OCI-LY1 (cell line): ENCODE data around the gene FAM229A.

Source experiments
- H2AFZ ChIP-seq: fragments of 200-600 bp; sonication (generic), shearing (Covaris generic); 2 replicates; pipeline ENCODE4 v1.6.0; 2014; ENCODE audit warnings: antibody characterized with exemption, mild to moderate bottlenecking, low read length
- H3F3A ChIP-seq: fragments of 200-600 bp; sonication (generic), shearing (Covaris generic); 2 replicates; pipeline ENCODE4 v1.6.0; 2014; ENCODE audit warnings: mild to moderate bottlenecking, antibody characterized with exemption, low read length, moderate library complexity; ENCODE audit not compliant: insufficient read depth
- H3K27ac ChIP-seq: fragments of 200-600 bp; sonication (generic); 2 replicates; pipeline ENCODE4 v1.5.1; 2014; ENCODE audit warnings: low read length, mixed run types, mild to moderate bottlenecking, low read depth; ENCODE audit not compliant: poor library complexity, severe bottlenecking
- H3K27me3 ChIP-seq: fragments of 200-600 bp; sonication (generic); 2 replicates; pipeline ENCODE4 v1.6.0; 2014; ENCODE audit warnings: antibody characterized with exemption, mild to moderate bottlenecking, low read length, moderate library complexity; ENCODE audit not compliant: insufficient read depth
- H3K36me3 ChIP-seq: fragments of 200-600 bp; sonication (generic); 2 replicates; pipeline ENCODE4 v1.6.1; 2014; ENCODE audit warnings: mild to moderate bottlenecking, antibody characterized with exemption, low read length, moderate library complexity, mixed read lengths; ENCODE audit not compliant: insufficient read depth
- H3K4me1 ChIP-seq: fragments of 200-600 bp; sonication (generic); 2 replicates; pipeline ENCODE4 v1.5.1; 2014; ENCODE audit warnings: mild to moderate bottlenecking, low read length, moderate library complexity; ENCODE audit not compliant: insufficient read depth, severe bottlenecking
- H3K4me2 ChIP-seq: fragments of 200-600 bp; sonication (generic), shearing (Covaris generic); 2 replicates; pipeline ENCODE4 v1.6.1; 2014; ENCODE audit warnings: low read length
- H3K4me3 ChIP-seq: fragments of 200-600 bp; sonication (generic); 2 replicates; pipeline ENCODE4 v1.5.1; 2014; ENCODE audit warnings: low read length, low read depth, mild to moderate bottlenecking, mixed read lengths; ENCODE audit not compliant: poor library complexity, severe bottlenecking
- H3K79me2 ChIP-seq: fragments of 200-600 bp; shearing (Covaris generic); 2 replicates; pipeline ENCODE4 v1.6.1; 2016; ENCODE audit warnings: mixed run types, low read length, mixed read lengths; ENCODE audit not compliant: insufficient read depth
- H3K9ac ChIP-seq: fragments of 200-600 bp; sonication (generic), shearing (Covaris generic); 2 replicates; pipeline ENCODE4 v1.6.1; 2014; ENCODE audit warnings: mild to moderate bottlenecking, low read length, mixed read lengths
- H3K9me2 ChIP-seq: fragments of 200-600 bp; sonication (generic), shearing (Covaris generic); 2 replicates; pipeline ENCODE4 v1.6.1; 2014; ENCODE audit warnings: low read depth, mild to moderate bottlenecking, low read length, mixed read lengths
- H3K9me3 ChIP-seq: fragments of 200-600 bp; shearing (Covaris generic); 2 replicates; pipeline ENCODE4 v1.6.1; 2014; ENCODE audit warnings: low read length, mixed read lengths
- H4K20me1 ChIP-seq: fragments of 200-600 bp; sonication (generic), shearing (Covaris generic); 2 replicates; pipeline ENCODE4 v1.6.0; 2016; ENCODE audit warnings: mild to moderate bottlenecking, low read length; ENCODE audit not compliant: insufficient read depth
- EZH2 ChIP-seq: fragments of 200-600 bp; sonication (generic), shearing (Covaris generic); IDR thresholded peaks from 2 replicates; pipeline ENCODE4 v1.8.0; 2017; ENCODE audit warnings: borderline replicate concordance, mixed run types, mild to moderate bottlenecking, antibody characterized with exemption, low read length, moderate library complexity, mixed read lengths
- TF ChIP-seq, protein P1 (sequence below): fragments of 200-600 bp; sonication (generic), shearing (Covaris generic); IDR thresholded peaks from 2 replicates; pipeline ENCODE4 v1.5.1; 2017; ENCODE audit warnings: mild to moderate bottlenecking, antibody characterized with exemption, low read length, moderate library complexity, mixed read lengths

FAM229A gene

DNA sequence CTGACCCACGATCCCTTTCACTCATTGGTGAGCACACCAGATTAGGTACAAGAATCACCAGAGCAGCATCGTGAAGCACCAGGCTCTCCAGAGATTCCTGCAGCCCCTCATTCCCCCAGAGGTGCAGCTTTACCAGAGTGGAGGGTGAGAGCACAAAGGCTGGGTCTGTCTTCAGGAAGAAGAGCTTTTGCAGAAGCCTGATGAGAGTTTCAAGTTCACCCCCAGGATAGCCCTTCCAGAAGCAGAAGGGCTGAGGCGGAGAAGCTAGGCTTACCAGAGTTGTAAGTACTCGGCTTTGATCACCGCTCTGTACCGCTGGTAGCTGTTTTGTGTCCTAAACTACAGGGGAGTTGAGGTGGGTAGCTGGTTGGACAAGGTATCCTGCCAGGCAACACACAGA, 3.2 kb upstream of the FAM229A start:
- TF ChIP-seq EZH2 = no peak
- TF ChIP-seq, protein P1, sequence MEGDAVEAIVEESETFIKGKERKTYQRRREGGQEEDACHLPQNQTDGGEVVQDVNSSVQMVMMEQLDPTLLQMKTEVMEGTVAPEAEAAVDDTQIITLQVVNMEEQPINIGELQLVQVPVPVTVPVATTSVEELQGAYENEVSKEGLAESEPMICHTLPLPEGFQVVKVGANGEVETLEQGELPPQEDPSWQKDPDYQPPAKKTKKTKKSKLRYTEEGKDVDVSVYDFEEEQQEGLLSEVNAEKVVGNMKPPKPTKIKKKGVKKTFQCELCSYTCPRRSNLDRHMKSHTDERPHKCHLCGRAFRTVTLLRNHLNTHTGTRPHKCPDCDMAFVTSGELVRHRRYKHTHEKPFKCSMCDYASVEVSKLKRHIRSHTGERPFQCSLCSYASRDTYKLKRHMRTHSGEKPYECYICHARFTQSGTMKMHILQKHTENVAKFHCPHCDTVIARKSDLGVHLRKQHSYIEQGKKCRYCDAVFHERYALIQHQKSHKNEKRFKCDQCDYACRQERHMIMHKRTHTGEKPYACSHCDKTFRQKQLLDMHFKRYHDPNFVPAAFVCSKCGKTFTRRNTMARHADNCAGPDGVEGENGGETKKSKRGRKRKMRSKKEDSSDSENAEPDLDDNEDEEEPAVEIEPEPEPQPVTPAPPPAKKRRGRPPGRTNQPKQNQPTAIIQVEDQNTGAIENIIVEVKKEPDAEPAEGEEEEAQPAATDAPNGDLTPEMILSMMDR = no peak
- Histone ChIP-seq H2AFZ (no peak overlapping the region), H3F3A (no peaks in the 10 kb centered on the region), H3K4me1 (peaks cover 6% of the 10 kb centered on the region), H3K27me3 (no peaks in the 10 kb centered on the region), H3K9me2 (no peaks in the 10 kb centered on the region), H3K9ac (no peak overlapping the region), H3K36me3 (peaks cover 47% of the 10 kb centered on the region), H3K9me3 (no peaks in the 10 kb centered on the region), H3K27ac (no peak overlapping the region), H3K4me2 (no peak overlapping the region), H3K4me3 (no peak overlapping the region), H4K20me1 (no peaks in the 10 kb centered on the region), H3K79me2 (no peaks in the 10 kb centered on the region)

DNA sequence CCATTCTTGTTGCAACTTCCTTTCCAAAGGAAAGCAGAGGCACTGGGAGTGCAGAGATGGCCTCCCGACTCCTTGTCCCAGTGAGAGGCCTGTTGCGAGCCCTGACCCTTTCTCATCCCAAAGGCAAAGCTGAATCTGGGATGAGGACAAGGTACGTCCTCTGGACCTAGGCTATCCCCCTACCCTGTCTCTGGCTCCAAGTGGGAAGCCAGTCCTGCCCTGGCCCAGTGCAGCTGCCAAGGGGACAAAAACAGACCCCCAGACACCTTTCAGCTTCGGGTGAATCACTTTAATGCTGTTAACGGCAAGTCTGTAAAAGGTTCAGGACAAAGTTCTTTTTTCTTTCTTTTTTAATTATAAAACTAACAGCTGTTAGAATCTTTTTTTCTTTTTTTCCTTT, 2.6 kb upstream of the FAM229A start:
- peaks cover 47% of the 10 kb centered on the region for H3K36me3 ChIP-seq

GRCh38 chr1:32363713-32364112, 1.4 kb upstream of the FAM229A start:
- Histone ChIP-seq H3K36me3 (peaks cover 47% of the 10 kb centered on the region), H3K27me3 (no peaks in the 10 kb centered on the region), H2AFZ (no peak overlapping the region), H3K79me2 (no peaks in the 10 kb centered on the region), H3K27ac (no peak overlapping the region), H3K4me2 (no peak overlapping the region), H3K9me3 (no peaks in the 10 kb centered on the region), H3K4me3 (no peak overlapping the region), H3F3A (no peaks in the 10 kb centered on the region), H3K4me1 (peaks cover 14% of the 10 kb centered on the region), H4K20me1 (no peaks in the 10 kb centered on the region), H3K9ac (no peak overlapping the region), H3K9me2 (no peaks in the 10 kb centered on the region)
- no peak for TF ChIP-seq EZH2
- TF ChIP-seq, protein P1 = no peak

More for the DNA sequence above, 2.6 kb upstream of the FAM229A start:
- no peaks in the 10 kb centered on the region for H3K9me3 ChIP-seq
- no peak for TF ChIP-seq EZH2
- TF ChIP-seq, protein P1 = no peak
- H4K20me1 ChIP-seq = no peaks in the 10 kb centered on the region
- no peak overlapping the region for H3K27ac ChIP-seq
- H3K79me2 ChIP-seq = no peaks in the 10 kb centered on the region
- no peaks in the 10 kb centered on the region for H3K27me3 ChIP-seq
- H3K9ac ChIP-seq = no peak overlapping the region
- no peak overlapping the region for H3K4me2 ChIP-seq
- no peak overlapping the region for H3K4me3 ChIP-seq
- peaks cover 11% of the 10 kb centered on the region for H3K4me1 ChIP-seq
- no peak overlapping the region for H2AFZ ChIP-seq
- no peaks in the 10 kb centered on the region for H3K9me2 ChIP-seq
- H3F3A ChIP-seq = no peaks in the 10 kb centered on the region
